GM19238 (cell line): ENCODE measurements around the gene RCC2.

Source experiments
- DNase-seq: peaks from one replicate; pipeline ENCODE4 v3.0.0; 2011; ENCODE audit warnings: low spot score; ENCODE audit not compliant: insufficient read length

Gene RCC2

DNA sequence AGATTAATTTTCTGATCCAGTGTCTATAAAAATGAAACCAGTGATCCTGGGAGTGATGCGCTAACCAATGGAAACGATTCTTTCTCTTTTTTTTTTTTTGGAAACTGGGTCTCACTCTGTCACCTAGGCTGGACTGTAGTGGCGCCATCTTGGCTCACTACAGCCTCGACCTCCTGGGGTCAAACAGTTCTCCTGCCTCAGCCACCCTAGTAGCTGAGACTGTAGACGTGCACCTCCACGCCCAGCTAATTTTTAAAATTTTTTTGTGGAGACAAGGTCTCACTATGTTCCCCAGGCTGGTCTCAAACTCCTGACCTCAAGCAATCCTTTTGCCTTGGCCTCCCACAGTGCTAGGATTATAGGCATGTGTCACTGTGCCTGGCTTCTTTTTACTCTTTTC is 3.4 kb upstream of the RCC2 start:
- DNase-seq = no peak

DNA sequence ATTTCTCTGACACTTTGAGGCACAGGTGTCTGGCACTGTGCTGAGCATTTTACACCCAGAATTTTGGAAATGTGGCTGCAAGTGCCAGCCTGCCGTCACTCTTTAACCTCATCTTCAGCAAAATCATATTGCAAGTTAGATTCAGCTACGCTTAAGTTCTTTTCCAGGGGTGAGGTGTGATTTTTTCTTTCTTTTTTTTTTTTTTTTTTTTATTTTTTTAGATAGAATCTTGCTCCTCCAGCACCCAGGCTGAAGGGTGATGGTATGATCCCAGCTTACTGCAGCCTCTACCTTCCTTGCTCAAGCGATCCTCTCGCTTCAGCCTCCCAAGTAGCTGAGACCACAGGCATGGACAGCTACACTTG is 2.5 kb upstream of the RCC2 start:
- DNase-seq = no peak

GRCh38 chr1:17441265-17441992 is 2.0 kb upstream of the RCC2 start:
- DNase-seq = no peak

- no peak for DNase-seq
Measured at GRCh38 chr1:17440827-17441168, 1.3 kb upstream of the RCC2 start.

DNA sequence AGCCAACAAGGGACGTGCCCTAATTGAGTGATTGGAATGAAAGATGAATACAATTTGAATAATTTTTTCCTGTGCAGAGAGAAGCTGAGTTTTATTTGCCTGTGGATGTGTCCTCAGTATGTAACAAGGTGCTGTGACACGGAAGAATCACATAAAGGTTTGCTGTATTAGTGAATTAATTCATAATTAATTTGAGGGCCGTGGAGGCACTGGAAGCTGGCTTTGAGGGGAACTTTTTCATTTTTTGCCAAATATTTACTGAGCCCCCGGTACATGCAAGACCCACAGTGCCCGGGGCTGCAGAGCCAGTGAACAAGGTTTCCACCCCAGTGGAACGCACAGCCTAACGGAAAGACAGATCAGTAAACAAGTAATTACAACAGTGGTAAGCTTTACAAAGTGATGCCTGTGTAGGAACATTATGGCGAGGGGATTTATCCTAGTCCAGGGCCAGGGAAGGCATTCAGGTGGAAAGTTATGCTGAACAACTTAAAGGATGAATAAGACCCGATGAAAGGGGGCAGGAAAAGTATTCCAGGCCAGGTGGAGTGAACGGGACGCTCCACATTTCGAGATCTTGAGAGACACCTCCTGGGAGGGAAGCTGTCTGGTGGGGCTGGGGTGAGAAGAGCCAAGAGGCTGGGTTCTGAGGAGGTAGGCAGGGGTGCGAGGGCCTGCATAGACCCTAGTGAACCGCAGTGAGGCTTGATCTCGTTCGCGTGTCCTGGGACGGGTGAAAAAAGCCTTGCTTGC is 773 bp upstream of the RCC2 start:
- no peak for DNase-seq

GRCh38 chr1:17438318-17439249 is 893 bp downstream of the RCC2 start:
- DNase-seq = peak; percentile 68

GRCh38 chr1:17437580-17438317 is 1.7 kb downstream of the RCC2 start:
- DNase-seq = peak; percentile 92

DNA sequence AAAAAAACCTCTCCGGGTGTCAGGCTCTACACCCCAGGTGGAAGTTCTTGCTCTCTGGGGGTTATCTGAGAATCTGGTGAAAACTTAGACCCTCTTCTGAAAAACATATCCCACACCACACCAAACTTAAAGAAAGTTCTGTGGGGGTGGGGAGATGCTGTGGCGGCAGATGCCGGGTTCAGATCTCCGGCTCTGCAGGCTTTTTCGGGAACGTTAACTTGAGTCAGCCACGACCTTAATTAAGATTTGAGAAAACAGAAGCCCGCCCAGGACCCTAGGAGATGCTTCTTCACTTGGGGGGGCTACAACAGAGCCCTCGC is 2.3 kb downstream of the RCC2 start:
- no peak for DNase-seq

DNA sequence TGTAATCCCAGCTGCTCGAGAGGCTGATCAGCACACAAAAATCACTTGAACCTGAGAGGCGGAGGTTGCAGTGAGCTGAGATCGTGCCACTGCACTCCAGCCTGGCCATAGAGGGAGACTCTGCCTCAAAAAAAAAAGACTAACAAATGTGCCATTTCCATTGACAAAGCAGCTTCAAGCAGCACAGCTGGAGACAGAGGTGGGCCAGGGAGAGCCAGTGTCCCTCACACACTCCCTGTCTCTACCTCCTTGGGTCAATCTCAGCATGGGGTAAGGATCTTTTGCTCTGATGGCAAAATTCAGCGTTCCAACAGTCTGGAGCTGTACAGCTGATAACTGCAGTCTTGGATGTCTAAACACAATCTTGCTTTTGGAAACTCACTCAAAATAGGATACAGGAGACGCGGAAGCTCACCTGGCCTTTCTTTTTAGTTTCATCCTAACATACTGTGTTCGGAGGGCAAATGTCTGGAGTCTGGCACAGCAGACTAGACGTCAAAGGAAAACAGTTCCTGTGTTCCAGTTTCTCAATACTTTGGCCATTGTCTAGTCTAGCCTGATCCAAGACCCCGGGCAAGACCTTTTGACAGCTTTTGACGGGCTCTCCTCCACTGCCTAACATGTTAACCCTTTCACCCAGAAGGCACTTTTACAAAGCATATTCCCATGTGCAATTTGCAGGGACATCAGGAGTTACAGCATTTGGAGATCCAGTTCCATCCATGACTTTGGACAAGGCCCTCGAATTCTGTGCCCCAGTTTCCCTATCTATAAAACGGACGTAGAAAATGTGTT is 2.9 kb downstream of the RCC2 start:
- no peak for DNase-seq

DNA sequence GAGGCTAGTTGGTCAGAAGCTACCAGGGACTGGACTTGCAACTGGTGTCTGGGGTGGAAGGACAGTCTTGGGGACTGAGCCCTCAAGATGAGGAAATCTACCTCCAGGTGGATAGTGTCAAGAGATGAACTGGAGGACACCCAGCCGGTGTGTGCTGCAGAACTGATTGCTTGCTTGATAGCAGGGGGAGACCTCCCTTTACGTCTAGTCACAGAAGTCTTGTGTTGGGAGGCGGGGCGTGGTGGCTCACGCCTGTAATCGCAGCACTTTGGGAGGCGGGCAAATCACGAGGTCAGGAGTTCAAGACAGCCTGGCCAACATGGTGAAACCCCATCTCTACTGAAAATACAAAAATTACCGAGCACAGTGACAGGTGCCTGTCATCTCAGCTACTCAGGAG is 4.9 kb downstream of the RCC2 start:
- DNase-seq = no peak

DNA sequence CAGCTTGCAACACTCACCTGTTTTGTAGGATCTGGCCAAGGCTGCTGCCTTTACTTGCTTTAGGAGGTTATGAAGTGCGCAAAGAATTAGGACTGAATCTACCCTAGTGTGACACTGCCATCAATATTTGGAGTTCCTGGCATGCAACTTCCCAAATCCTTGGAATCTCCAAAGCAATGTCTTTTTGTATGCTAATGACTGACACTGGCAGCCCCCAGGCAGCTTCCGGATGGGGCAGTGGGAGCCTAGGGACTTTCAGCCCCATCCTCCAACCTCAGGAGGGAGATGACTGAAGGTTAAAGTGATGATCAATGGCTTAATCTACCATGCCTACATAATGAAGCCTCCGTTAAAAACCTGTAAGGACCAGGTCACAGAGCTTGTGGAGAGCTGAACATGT is 5.5 kb downstream of the RCC2 start:
- DNase-seq = no peak

GRCh38 chr1:17433261-17433660 is 6.2 kb downstream of the RCC2 start:
- no peak for DNase-seq

GRCh38 chr1:17432412-17432811 is 7.1 kb downstream of the RCC2 start:
- no peak for DNase-seq

DNA sequence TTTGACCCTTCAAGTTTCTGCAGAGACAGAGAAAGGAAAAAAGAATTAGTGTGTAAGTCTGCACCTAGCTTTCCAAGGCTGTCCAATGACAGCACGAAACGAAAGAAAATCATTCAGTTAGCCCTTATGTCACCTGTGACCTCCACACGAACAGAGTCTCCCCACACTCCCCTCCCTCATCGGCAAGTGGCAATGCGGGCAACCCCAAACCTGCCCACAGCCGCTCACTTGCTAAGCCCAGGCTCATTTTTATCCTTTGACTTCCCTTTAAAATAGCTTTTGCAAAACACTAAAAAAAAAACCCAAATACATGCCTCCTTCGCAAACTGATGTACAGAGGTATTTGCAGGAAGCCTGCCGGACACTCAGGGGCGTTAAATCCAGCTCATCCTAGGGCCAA is 10.3 kb downstream of the RCC2 start:
- DNase-seq = no peak

- DNase-seq = no peak
Measured at GRCh38 chr1:17427696-17428660, 11.5 kb downstream of the RCC2 start.

DNA sequence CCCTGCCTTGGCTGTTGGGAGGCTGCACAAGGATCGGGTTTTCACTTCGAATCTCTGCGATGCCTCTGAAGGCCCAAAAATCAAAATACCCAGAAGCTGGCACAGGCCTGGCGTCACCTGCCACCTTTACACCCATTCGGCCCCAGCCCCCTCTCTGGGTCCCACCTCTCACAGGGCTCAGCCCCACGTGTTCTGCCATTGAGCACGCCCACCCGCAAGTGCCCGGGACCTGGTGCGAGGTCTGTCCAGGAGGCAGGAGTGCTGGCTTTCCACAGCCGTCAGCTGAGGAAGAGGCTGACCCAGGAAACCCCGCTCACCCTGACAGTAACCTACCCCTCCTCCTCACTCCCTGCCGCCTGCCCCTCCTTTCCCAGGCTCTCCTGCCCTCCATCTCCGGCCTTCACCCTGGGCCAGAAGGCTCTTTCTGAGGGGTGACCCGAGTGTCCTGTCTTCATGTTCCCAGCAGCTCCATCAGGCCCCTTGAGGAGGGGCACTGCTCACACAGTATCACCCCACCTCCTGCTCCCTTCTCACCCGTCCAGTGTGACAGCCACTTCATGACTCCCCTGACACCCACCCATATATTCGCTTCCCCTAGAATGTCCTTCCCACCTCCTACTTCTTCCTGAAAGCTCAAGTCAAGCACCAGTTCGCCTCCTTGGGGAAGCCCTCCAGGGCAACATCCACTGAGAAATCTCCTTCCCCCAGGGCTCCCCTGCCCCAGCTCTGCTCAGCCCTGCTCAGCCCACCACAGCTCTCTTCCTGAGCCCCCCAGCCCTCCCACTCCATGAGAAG is 13.5 kb downstream of the RCC2 start:
- DNase-seq = no peak

DNA sequence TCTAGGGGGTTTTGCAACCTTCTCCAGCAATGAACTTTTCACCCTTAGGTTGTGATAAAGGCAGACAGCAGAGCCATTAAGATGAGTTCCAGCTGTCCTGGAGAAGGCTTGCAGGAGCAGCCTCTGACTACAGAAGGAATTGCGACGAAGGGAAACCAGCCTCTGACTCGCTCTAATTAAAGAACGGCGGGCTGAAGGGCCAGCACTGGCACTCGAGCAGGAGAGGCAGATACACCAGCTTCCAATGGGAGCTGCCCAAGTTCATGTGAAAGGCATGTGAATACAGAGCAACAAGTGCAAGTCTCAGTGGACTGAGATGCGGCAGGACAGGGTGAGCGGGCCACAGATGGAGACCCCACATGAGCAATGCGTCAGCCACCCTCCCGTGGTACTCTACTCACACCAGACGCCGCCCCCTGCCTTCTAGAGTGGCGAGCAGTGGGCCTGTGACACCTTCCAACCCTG is 15.7 kb downstream of the RCC2 start:
- no peak for DNase-seq

DNA sequence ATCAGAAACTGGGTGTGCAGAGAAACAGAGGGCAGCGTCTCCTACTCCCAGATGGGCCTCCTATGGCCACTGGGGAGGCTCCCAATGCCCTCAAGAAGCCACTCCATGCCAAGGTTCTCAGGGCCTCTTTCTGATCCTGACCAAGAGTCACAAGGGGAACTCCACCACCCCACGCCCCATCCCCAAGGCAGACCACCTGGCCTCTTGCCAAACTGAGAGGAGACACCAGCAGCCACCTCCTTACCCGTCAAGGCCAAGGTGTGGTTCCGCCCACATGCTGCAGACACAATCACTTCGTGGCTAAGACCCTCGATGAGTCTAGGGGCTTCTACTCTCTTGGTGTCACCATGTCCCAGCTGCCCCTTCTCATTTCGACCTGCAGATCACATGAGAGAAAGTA is 17.0 kb downstream of the RCC2 start:
- DNase-seq = no peak
